SIG-M5 treated with dmso at 0.1 percent for 504 hours (cell line): ENCODE data around the gene OR4D2.
A peak's percentile ranks its signal among the peaks of the same experiment; 100 is the strongest.

Source experiments
- DNase-seq: peaks from one replicate; lab custom pipeline; 2025; ENCODE audit not compliant: unreplicated experiment; lab: John Stamatoyannopoulos, UW

OR4D2 gene

GRCh38 chr17:58205936-58206335 is 39.2 kb downstream of the OR4D2 start:
- DNase-seq = no peak

GRCh38 chr17:58207451-58207850 is 40.7 kb downstream of the OR4D2 start:
- DNase-seq = no peak

- no peak for DNase-seq
Measured at GRCh38 chr17:58208344-58208743, 41.6 kb downstream of the OR4D2 start.

- DNase-seq = no peak
Measured at GRCh38 chr17:58210922-58211321, 44.1 kb downstream of the OR4D2 start.

- peak; percentile 29 for DNase-seq
Measured at GRCh38 chr17:58215685-58216084, 48.9 kb downstream of the OR4D2 start.

GRCh38 chr17:58217766-58218165 is 51.0 kb downstream of the OR4D2 start:
- no peak for DNase-seq

- DNase-seq = peak; percentile 90
Measured at GRCh38 chr17:58219007-58219788, 52.4 kb downstream of the OR4D2 start, which contains the start of gene MKS1. MKS1 (minus strand) TSS chr17:58219255; CDS start chr17:58219230, 25 bp downstream.

GRCh38 chr17:58219789-58220183 is 53.0 kb downstream of the OR4D2 start:
- no peak for DNase-seq
